Neuronal stem cell (in vitro differentiated cells): ENCODE measurements around the gene CHST12.

Source experiments
- DNase-seq: peaks from one replicate; pipeline ENCODE4 v3.0.0-alpha.2; 2013; ENCODE audit warnings: low spot score
- H2AFZ ChIP-seq: one replicate; pipeline ENCODE4 v1.6.1; 2013; ENCODE audit warnings: mild to moderate bottlenecking, low read length, inconsistent platforms
- H2AK5ac ChIP-seq: 2 replicates; pipeline ENCODE4 v1.6.1; 2013; ENCODE audit warnings: low read depth, mild to moderate bottlenecking, inconsistent platforms, low read length, moderate library complexity, mixed read lengths
- H2BK120ac ChIP-seq: 2 replicates; pipeline ENCODE4 v1.6.1; 2013; ENCODE audit warnings: low read depth, mild to moderate bottlenecking, inconsistent platforms, low read length, moderate library complexity, mixed read lengths
- H2BK12ac ChIP-seq: one replicate; pipeline ENCODE4 v1.6.1; 2013; ENCODE audit warnings: low read length, inconsistent platforms
- H2BK15ac ChIP-seq: 2 replicates; pipeline ENCODE4 v1.6.1; 2013; ENCODE audit warnings: mild to moderate bottlenecking, low read length, inconsistent platforms, mixed read lengths
- H2BK5ac ChIP-seq: one replicate; pipeline ENCODE4 v1.6.1; 2013; ENCODE audit warnings: inconsistent platforms, mild to moderate bottlenecking, low read length, moderate library complexity
- H3K14ac ChIP-seq: one replicate; pipeline ENCODE4 v1.6.1; 2013; ENCODE audit warnings: low read length, inconsistent platforms
- H3K18ac ChIP-seq: 2 replicates; pipeline ENCODE4 v1.6.1; 2013; ENCODE audit warnings: low read length, inconsistent platforms
- H3K23ac ChIP-seq: 2 replicates; pipeline ENCODE4 v1.6.1; 2013; ENCODE audit warnings: low read depth, mild to moderate bottlenecking, mixed read lengths, low read length, inconsistent platforms; ENCODE audit not compliant: poor library complexity
- H3K27ac ChIP-seq: replicated peaks from 3 replicates; pipeline ENCODE4 v1.5.1; 2013; ENCODE audit warnings: low read length, inconsistent platforms
- H3K27me3 ChIP-seq, 3 experiments: 2 replicates each; pipeline ENCODE4 v1.6.1; 2013; ENCODE audit warnings: low read length in 3 of 3, mild to moderate bottlenecking in 2 of 3, inconsistent platforms in 1 of 3, low read depth in 1 of 3, mixed read lengths in 1 of 3, moderate library complexity in 1 of 3; ENCODE audit not compliant: control insufficient read depth in 3 of 3, insufficient read depth in 3 of 3
- H3K36me3 ChIP-seq, 2 donors: replicated peaks in 1 of 2; 2 replicates each; pipeline ENCODE4 v1.6.1; 2013; ENCODE audit warnings: low read length in 2 of 2; ENCODE audit not compliant: control insufficient read depth in 2 of 2, insufficient read depth in 2 of 2
- H3K4ac ChIP-seq: 2 replicates; pipeline ENCODE4 v1.6.1; 2013; ENCODE audit warnings: inconsistent platforms, mild to moderate bottlenecking, low read length, moderate library complexity
- H3K4me1 ChIP-seq, 2 donors: 1 replicate in 1 of 2; 2 replicates in 1 of 2; pipeline ENCODE4 v1.6.1; 2013; ENCODE audit warnings: low read length in 2 of 2, low read depth in 1 of 2; ENCODE audit not compliant: control insufficient read depth in 2 of 2, insufficient read depth in 1 of 2
- H3K4me2 ChIP-seq: one replicate; pipeline ENCODE4 v1.6.1; 2013; ENCODE audit warnings: mild to moderate bottlenecking, low read length, inconsistent platforms; ENCODE audit not compliant: insufficient read depth, poor library complexity, severe bottlenecking
- H3K4me3 ChIP-seq, 2 donors: 2 replicates each; pipeline ENCODE4 v1.5.1; 2013; ENCODE audit warnings: low read length in 2 of 2, mild to moderate bottlenecking in 2 of 2, inconsistent platforms in 1 of 2, moderate library complexity in 1 of 2
- H3K79me1 ChIP-seq: one replicate; pipeline ENCODE4 v1.6.1; 2013; ENCODE audit warnings: low read depth, mild to moderate bottlenecking, inconsistent platforms, low read length, moderate library complexity
- H3K9ac ChIP-seq: one replicate; pipeline ENCODE4 v1.6.1; 2013; ENCODE audit warnings: mild to moderate bottlenecking, low read depth, low read length, inconsistent platforms; ENCODE audit not compliant: poor library complexity
- H3K9me3 ChIP-seq, 2 donors: replicated peaks in 1 of 2; 2 replicates each; pipeline versions ENCODE3 to v1.6.1; 2013; ENCODE audit warnings: low read length in 2 of 2, mild to moderate bottlenecking in 2 of 2, inconsistent platforms in 1 of 2, low read depth in 1 of 2, mixed read lengths in 1 of 2, moderate library complexity in 1 of 2; ENCODE audit not compliant: control insufficient read depth in 2 of 2, insufficient read depth in 1 of 2
- H4K8ac ChIP-seq: one replicate; pipeline ENCODE4 v1.6.1; 2013; ENCODE audit warnings: low read depth, mild to moderate bottlenecking, inconsistent platforms, low read length, moderate library complexity
- H4K91ac ChIP-seq: one replicate; pipeline ENCODE4 v1.6.1; 2013; ENCODE audit warnings: low read length, low read depth, mild to moderate bottlenecking, inconsistent platforms; ENCODE audit not compliant: poor library complexity
- WGBS, 2 donors: extraction: QIAGEN DNeasy Blood & Tissue Kit; methylation state at CpG; one replicate each; pipeline ENCODE4 v1.1.7; 2013; ENCODE audit warnings: missing lambda C conversion rate in 2 of 2, mixed read lengths in 1 of 2; ENCODE audit not compliant: insufficient read length in 2 of 2, insufficient replicate concordance in 1 of 2; ENCODE audit errors: extremely low coverage in 2 of 2; 5-methylcytosine and 5-hydroxymethylcytosine counted together

The CHST12 gene

DNA sequence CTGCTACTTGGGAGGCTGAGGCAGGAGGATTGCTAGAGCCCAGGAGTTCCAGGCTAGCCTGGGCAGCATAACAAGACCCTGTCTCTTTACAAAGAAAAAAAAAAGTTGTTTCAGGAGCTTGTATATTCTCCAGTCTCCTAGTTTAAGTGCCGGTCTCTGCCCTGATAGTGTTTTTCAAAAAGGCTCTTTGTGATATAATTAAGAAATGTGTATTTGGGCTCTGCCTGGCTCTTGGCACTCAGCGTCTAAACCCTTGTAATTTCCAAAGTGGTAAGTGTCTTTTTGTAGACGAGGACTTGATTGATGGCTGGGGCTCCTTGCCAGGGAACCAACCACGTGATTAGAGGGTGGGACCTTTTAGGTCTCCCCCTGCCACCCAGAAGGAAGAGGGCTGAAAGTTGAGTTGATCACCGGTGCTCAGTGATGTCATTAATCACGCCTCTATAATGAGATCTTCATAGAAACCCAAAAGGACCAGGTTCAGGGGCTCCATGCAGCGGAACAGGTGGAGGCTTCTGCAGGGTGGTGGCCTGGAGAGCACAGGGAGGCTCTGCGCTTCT lies 44.4 kb upstream of the CHST12 start:
- peaks cover 4 to 7% of the 10 kb centered on the region in 2 donors for H3K4me1 ChIP-seq
- H2AFZ ChIP-seq: no peak overlapping the region
- H3K23ac ChIP-seq: no peak overlapping the region
- no peak overlapping the region for H4K91ac ChIP-seq
- no peak overlapping the region for H3K18ac ChIP-seq
- H2AK5ac ChIP-seq: no peak overlapping the region
- DNase-seq: no peak
- no peak overlapping the region for H3K4ac ChIP-seq
- no peak overlapping the region for H3K4me2 ChIP-seq
- no peak overlapping the region for H2BK5ac ChIP-seq
- WGBS, 2 donors: no CpG with 5 or more reads among the region's 8 CpGs
- peaks cover 19 to 76% of the 10 kb centered on the region in 2 donors for H3K36me3 ChIP-seq
- no peak overlapping the region for H3K27ac ChIP-seq
- no peaks in the 10 kb centered on the region for H3K9me3 ChIP-seq
- H2BK12ac ChIP-seq: no peak overlapping the region
- no peak overlapping the region for H3K4me3 ChIP-seq
- H3K27me3 ChIP-seq: no peaks in the 10 kb centered on the region
- no peak overlapping the region for H2BK15ac ChIP-seq
- no peak overlapping the region for H3K9ac ChIP-seq
- H2BK120ac ChIP-seq: no peak overlapping the region
- H4K8ac ChIP-seq: no peak overlapping the region
- H3K79me1 ChIP-seq: peaks cover 9% of the 10 kb centered on the region
- no peak overlapping the region for H3K14ac ChIP-seq

DNA sequence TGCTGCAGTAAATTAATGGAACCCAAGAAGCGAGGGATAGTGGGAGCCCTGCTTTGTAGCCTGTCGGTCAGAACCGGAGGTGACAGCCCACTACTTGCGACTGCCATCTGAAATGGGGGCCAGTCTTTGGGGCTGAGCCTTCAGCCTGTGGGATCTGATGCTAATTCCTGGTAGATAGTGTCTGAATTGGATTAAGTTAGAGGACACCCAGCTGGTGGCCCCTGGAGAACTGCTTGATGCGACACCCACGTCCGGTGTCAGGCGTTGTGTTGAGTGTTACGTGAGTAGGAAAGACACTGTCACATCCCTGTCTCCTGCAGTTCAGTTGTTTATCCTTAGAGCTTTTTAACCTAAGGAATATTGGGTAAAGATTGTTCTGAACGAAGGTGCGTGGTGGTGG lies 43.8 kb upstream of the CHST12 start:
- no peak overlapping the region for H3K14ac ChIP-seq
- no peak overlapping the region for H2BK12ac ChIP-seq
- no peak overlapping the region for H3K4ac ChIP-seq
- no peak overlapping the region for H3K23ac ChIP-seq
- WGBS, 2 donors: no CpG with 5 or more reads among the region's 11 CpGs
- H4K91ac ChIP-seq: no peak overlapping the region
- no peak overlapping the region for H2AK5ac ChIP-seq
- no peak overlapping the region for H3K18ac ChIP-seq
- peaks cover 4 to 7% of the 10 kb centered on the region in 2 donors for H3K4me1 ChIP-seq
- H3K27me3 ChIP-seq: no peaks in the 10 kb centered on the region
- no peak for DNase-seq
- no peaks in the 10 kb centered on the region for H3K9me3 ChIP-seq
- peaks cover 9% of the 10 kb centered on the region for H3K79me1 ChIP-seq
- no peak overlapping the region for H4K8ac ChIP-seq
- peaks cover 24 to 82% of the 10 kb centered on the region in 2 donors for H3K36me3 ChIP-seq
- H2BK15ac ChIP-seq: no peak overlapping the region
- no peak overlapping the region for H2BK5ac ChIP-seq
- H3K4me3 ChIP-seq: no peak overlapping the region
- H3K4me2 ChIP-seq: no peak overlapping the region
- H3K27ac ChIP-seq: no peak overlapping the region
- H2BK120ac ChIP-seq: no peak overlapping the region
- no peak overlapping the region for H3K9ac ChIP-seq
- H2AFZ ChIP-seq: no peak overlapping the region

DNA sequence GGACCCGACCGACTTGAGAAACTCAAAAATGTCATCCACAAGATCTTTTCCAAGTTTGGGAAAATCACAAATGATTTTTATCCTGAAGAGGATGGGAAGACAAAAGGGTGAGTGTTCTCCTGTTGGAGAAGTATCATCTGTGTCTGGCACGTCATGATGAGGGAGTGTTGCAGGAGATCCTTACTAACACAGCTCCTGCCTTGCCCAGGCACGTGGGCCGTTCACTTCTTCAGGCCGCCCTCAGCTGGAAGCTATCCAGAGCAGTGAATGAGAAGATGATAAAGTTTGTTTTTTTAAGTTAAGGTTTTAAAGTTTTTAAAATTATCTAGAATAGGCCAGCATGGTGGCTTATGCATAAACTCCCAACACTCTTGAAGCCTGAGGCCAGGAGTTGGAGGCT lies 42.6 kb upstream of the CHST12 start:
- Histone ChIP-seq H2BK120ac (no peak overlapping the region), H3K9me3 (no peaks in the 10 kb centered on the region), H3K4ac (no peak overlapping the region), H4K8ac (no peak overlapping the region), H3K18ac (no peak overlapping the region), H3K4me3 (no peak overlapping the region), H2BK15ac (no peak overlapping the region), H2AK5ac (no peak overlapping the region), H3K9ac (no peak overlapping the region), H3K14ac (no peak overlapping the region), H2BK12ac (no peak overlapping the region), H3K27me3 (no peaks in the 10 kb centered on the region), H3K4me1 (peaks cover 1 to 3% of the 10 kb centered on the region in 2 donors), H3K4me2 (no peak overlapping the region), H3K36me3 (peaks cover 33 to 94% of the 10 kb centered on the region in 2 donors), H3K79me1 (peaks cover 9% of the 10 kb centered on the region), H2AFZ (no peak overlapping the region), H3K27ac (no peak overlapping the region), H2BK5ac (no peak overlapping the region), H4K91ac (no peak overlapping the region), H3K23ac (no peak overlapping the region)
- DNase-seq: no peak
- no CpG with 5 or more reads among the region's 6 CpGs for WGBS, 2 donors

DNA sequence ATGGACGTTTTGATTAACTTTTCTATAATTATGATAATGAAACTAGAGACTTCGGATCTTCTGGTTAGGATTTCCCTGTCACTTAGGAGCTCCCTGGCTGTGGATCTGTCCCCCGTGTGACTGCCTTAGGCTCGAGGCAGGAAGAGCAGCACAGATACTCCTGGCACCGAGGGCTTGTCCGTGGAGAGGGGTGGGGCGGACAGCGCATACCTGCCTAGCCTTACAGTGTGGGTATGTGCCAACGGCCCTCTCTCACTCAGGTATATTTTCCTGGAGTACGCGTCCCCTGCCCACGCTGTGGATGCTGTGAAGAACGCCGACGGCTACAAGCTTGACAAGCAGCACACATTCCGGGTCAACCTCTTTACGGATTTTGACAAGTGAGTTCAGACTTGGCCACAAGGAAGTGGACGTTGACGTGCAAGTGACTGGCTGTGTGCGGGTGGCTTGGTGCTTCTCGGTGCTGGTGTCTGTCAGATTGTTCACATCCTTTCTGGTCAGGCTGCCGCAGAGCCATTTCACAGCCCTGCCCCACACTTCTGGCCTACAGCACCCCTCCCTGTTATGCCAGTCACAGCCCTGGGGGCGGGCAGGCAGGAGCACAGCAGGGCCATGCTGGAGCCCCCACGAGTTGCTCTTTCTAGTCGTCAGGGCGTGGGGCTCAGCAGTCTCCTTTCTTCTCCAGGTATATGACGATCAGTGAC lies 40.9 kb upstream of the CHST12 start:
- WGBS, 2 donors: no CpG with 5 or more reads among the region's 27 CpGs

More for the DNA sequence above, 40.9 kb upstream of the CHST12 start:
- DNase-seq: no peak
- Histone ChIP-seq H4K91ac (no peak overlapping the region), H2BK15ac (no peak overlapping the region), H3K4ac (no peak overlapping the region), H2BK12ac (no peak overlapping the region), H3K23ac (no peak overlapping the region), H3K27ac (no peak overlapping the region), H2BK5ac (no peak overlapping the region), H2BK120ac (no peak overlapping the region), H3K9ac (no peak overlapping the region), H3K79me1 (peaks cover 9% of the 10 kb centered on the region), H3K18ac (no peak overlapping the region), H4K8ac (no peak overlapping the region), H3K9me3 (no peaks in the 10 kb centered on the region), H3K36me3 (peaks cover 43 to 96% of the 10 kb centered on the region in 2 donors), H2AFZ (no peak overlapping the region), H3K4me2 (no peak overlapping the region), H3K4me1 (peaks cover 0 to 2% of the 10 kb centered on the region in 2 donors), H3K14ac (no peak overlapping the region), H2AK5ac (no peak overlapping the region), H3K4me3 (peak overlapping the region in 1 of 2 donors; percentile 18), H3K27me3 (no peaks in the 10 kb centered on the region)
